ENCODE results near the gene ITGA5. TPM values are rescaled to one million over a fixed set of nuclear protein-coding genes. Genes with fewer than 3 reads are reported as not detected.

The ITGA5 gene
- total RNA-seq, 1 experiment from 2014 or later = 12.2 TPM

- no peak overlapping the region for H4K5ac ChIP-seq (ENCODE audit: insufficient read length, low read depth, low read length)
- Mint-ChIP-seq H3K27me3 (ENCODE audit: low read depth) (peaks cover 30% of the 10 kb centered on the region), H3K36me3 (ENCODE audit: insufficient read depth in 1 of 3, low read depth in 3 of 3) (no peaks in the 10 kb centered on the region), H3K9me3 (no peaks in the 10 kb centered on the region), H3K4me3 (no peak overlapping the region), H3K27ac (no peak overlapping the region), H3K4me1 (peaks cover 12 to 13% of the 10 kb centered on the region in 2 experiments)
- no peak overlapping the region for H3K4me2 ChIP-seq (ENCODE audit: insufficient read depth, insufficient read length, low read length)
- no peak overlapping the region for H3K23ac ChIP-seq (ENCODE audit: insufficient read length, low read depth, low read length)
- no peak overlapping the region for H2AK5ac ChIP-seq (ENCODE audit: insufficient read length, low read length)
- peaks cover 3% of the 10 kb centered on the region for H4K20me1 ChIP-seq (ENCODE audit: control insufficient read depth, insufficient read depth, insufficient read length)
- H3K14ac ChIP-seq (ENCODE audit: insufficient read depth, low read length) = no peak overlapping the region
- no peak overlapping the region for H3K27ac ChIP-seq (ENCODE audit: insufficient read length, low read depth, low read length)
- no peak overlapping the region for H3K18ac ChIP-seq (ENCODE audit: insufficient read length, low read depth, low read length)
- no peak overlapping the region for H3K56ac ChIP-seq (ENCODE audit: insufficient read length, low read depth, low read length)
- H3K9me3 ChIP-seq (ENCODE audit: control insufficient read depth, low read depth, low read length) = no peaks in the 10 kb centered on the region
- H2BK15ac ChIP-seq (ENCODE audit: low read depth, low read length) = no peak overlapping the region
- no peak overlapping the region for H2BK120ac ChIP-seq (ENCODE audit: low read depth, low read length, poor library complexity, severe bottlenecking)
- no peak for DNase-seq
- H3K23me2 ChIP-seq (ENCODE audit: insufficient read length, low read depth, low read length, poor library complexity, severe bottlenecking) = peaks cover 3% of the 10 kb centered on the region
- H3K79me1 ChIP-seq (ENCODE audit: insufficient read depth, low read depth, low read length, poor library complexity, severe bottlenecking) = no peaks in the 10 kb centered on the region
- H2BK20ac ChIP-seq (ENCODE audit: low read depth, low read length, poor library complexity, severe bottlenecking) = no peak overlapping the region
- no peak overlapping the region for H4K91ac ChIP-seq (ENCODE audit: insufficient read length, low read depth, low read length)
- H3K9ac ChIP-seq (ENCODE audit: extremely low read depth, insufficient read length, low read length) = no peak overlapping the region
- H3K27me3 ChIP-seq (ENCODE audit: insufficient read depth, low read length) = no peaks in the 10 kb centered on the region; the same call in 1 of the 2 replicates
- no peak overlapping the region for H4K8ac ChIP-seq (replicated peaks; ENCODE audit: insufficient read length, low read depth, low read length)
- TF ChIP-seq CTCF (conservative IDR thresholded peaks at IDR 0.05) = no peak
- H3K4me1 ChIP-seq (ENCODE audit: insufficient read depth, low read length) = no peaks in the 10 kb centered on the region
- no peak overlapping the region for H3T11ph ChIP-seq (ENCODE audit: low read length)
- no peak overlapping the region for H2BK12ac ChIP-seq (ENCODE audit: insufficient read length, low read depth, low read length)
- WGBS (ENCODE audit: extremely low coverage, insufficient read length, low lambda C conversion rate) = no CpG with 5 or more reads among the region's 6 CpGs
- no peak overlapping the region for H2BK5ac ChIP-seq (ENCODE audit: insufficient read length, low read length)
- no peaks in the 10 kb centered on the region for H3K79me2 ChIP-seq (ENCODE audit: insufficient read depth, low read length)
- H3K4ac ChIP-seq (ENCODE audit: low read depth, low read length) = no peak overlapping the region
- no peak overlapping the region for H2AFZ ChIP-seq (ENCODE audit: low read length)
These were observed 55.4 kb downstream of the ITGA5 start for GRCh38 chr12:54363618-54364017.
